Liver (tissue), 9 donors: ENCODE data around the gene LNX1. TPM values are rescaled to one million over a fixed set of nuclear protein-coding genes. Genes with fewer than 3 reads are reported as not detected.

ENCODE experiments used
- DNase-seq: peaks from one replicate; pipeline ENCODE4 v3.0.0-alpha.2; 2017; ENCODE audit warnings: low spot score
- H3K27ac ChIP-seq, 2 donors: one replicate each; pipeline ENCODE4 v1.7.0; 2013; ENCODE audit warnings: inconsistent platforms in 2 of 2, low read length in 2 of 2, control low read depth in 1 of 2, low read depth in 1 of 2, mild to moderate bottlenecking in 1 of 2
- H3K27me3 ChIP-seq, 4 donors: one replicate each; pipeline versions ENCODE4 v1.6.1 to v1.7.0; 2013; ENCODE audit warnings: low read length in 3 of 4, inconsistent platforms in 1 of 4, mild to moderate bottlenecking in 1 of 4, moderate library complexity in 1 of 4; ENCODE audit not compliant: control insufficient read depth in 4 of 4, insufficient read depth in 4 of 4
- H3K36me3 ChIP-seq, 4 donors: one replicate each; pipeline versions ENCODE4 v1.6.1 to v1.7.0; 2013; ENCODE audit warnings: low read length in 3 of 4, mild to moderate bottlenecking in 3 of 4, low read depth in 1 of 4, moderate library complexity in 1 of 4; ENCODE audit not compliant: control insufficient read depth in 4 of 4, insufficient read depth in 3 of 4
- H3K4me1 ChIP-seq, 4 donors: one replicate each; pipeline versions ENCODE4 v1.6.1 to v1.7.0; 2013; ENCODE audit warnings: low read length in 3 of 4, mild to moderate bottlenecking in 3 of 4, moderate library complexity in 1 of 4; ENCODE audit not compliant: control insufficient read depth in 4 of 4, insufficient read depth in 4 of 4
- H3K4me3 ChIP-seq, 3 donors: one replicate each; pipeline versions ENCODE4 v1.6.1 to v1.7.0; 2013; ENCODE audit warnings: low read length in 3 of 3, control low read depth in 1 of 3, low read depth in 1 of 3, mild to moderate bottlenecking in 1 of 3
- H3K9ac ChIP-seq, 2 donors: one replicate each; pipeline ENCODE4 v1.7.0; 2013; ENCODE audit warnings: low read length in 2 of 2, mild to moderate bottlenecking in 2 of 2, moderate library complexity in 2 of 2, control low read depth in 1 of 2, low read depth in 1 of 2
- H3K9me3 ChIP-seq, 4 donors: one replicate each; pipeline versions ENCODE4 v1.6.1 to v1.7.0; 2013; ENCODE audit warnings: low read length in 3 of 4; ENCODE audit not compliant: control insufficient read depth in 4 of 4
- CTCF ChIP-seq: fragments of 150-350 bp; IDR thresholded peaks from 2 replicates; pipeline ENCODE4 v1.5.1; 2017; ENCODE audit warnings: improper control_type of control experiment, low read depth, low read length; ENCODE audit not compliant: missing input control
- FOXA1 ChIP-seq: IDR thresholded peaks from 2 replicates; pipeline ENCODE4 v1.6.1; 2016; ENCODE audit warnings: antibody characterized with exemption
- GABPA ChIP-seq, 2 donors: IDR thresholded peaks in 1 of 2; conservative IDR thresholded peaks in 1 of 2; 2 replicates each; pipeline ENCODE4 v1.6.1; 2016; ENCODE audit warnings: antibody characterized with exemption in 2 of 2, mild to moderate bottlenecking in 1 of 2, moderate library complexity in 1 of 2
- HNF4A ChIP-seq, 2 donors: conservative IDR thresholded peaks; 2 replicates each; pipeline ENCODE4 v1.6.1; 2016; ENCODE audit warnings: antibody characterized with exemption in 2 of 2, mild to moderate bottlenecking in 2 of 2
- HNF4G ChIP-seq: IDR thresholded peaks from 2 replicates; pipeline ENCODE4 v1.6.1; 2016; ENCODE audit warnings: antibody characterized with exemption
- JUND ChIP-seq, 2 donors: IDR thresholded peaks; 2 replicates each; pipeline ENCODE4 v1.6.1; 2016; ENCODE audit warnings: antibody characterized with exemption in 2 of 2
- MAX ChIP-seq: IDR thresholded peaks from 2 replicates; pipeline ENCODE4 v1.6.1; 2016; ENCODE audit warnings: antibody characterized with exemption
- NR2F2 ChIP-seq: IDR thresholded peaks from 2 replicates; pipeline ENCODE4 v1.6.1; 2016; ENCODE audit warnings: antibody characterized with exemption
- RAD21 ChIP-seq, 2 donors: IDR thresholded peaks; 2 replicates each; pipeline ENCODE4 v1.6.1; 2016; ENCODE audit warnings: antibody characterized with exemption in 2 of 2, mild to moderate bottlenecking in 2 of 2
- RXRA ChIP-seq, 2 donors: IDR thresholded peaks; 2 replicates each; pipeline ENCODE4 v1.6.1; 2017 to 2018; ENCODE audit warnings: antibody characterized with exemption in 2 of 2, mild to moderate bottlenecking in 1 of 2
- TAF1 ChIP-seq: conservative IDR thresholded peaks from 2 replicates; pipeline ENCODE4 v1.6.1; 2016; ENCODE audit warnings: antibody characterized with exemption, mild to moderate bottlenecking
- YY1 ChIP-seq: IDR thresholded peaks from 2 replicates; pipeline ENCODE4 v1.6.1; 2016; ENCODE audit warnings: antibody characterized with exemption, mild to moderate bottlenecking
- WGBS: extraction: QIAGEN DNeasy Blood & Tissue Kit; methylation state at CpG from one replicate; pipeline ENCODE4 v1.1.7; 2013; 5-methylcytosine and 5-hydroxymethylcytosine counted together
- polyA plus RNA-seq, 2 donors: library from polyadenylated mRNA; stranded (reverse) in 1 of 2; unstranded in 1 of 2; fragments of 200-250 nt in 1 of 2; fragments of >200 nt in 1 of 2; fragmentation: Nextera tagmentation in 1 of 2; extraction: Ambion mirVana in 1 of 2; gene quantifications; one replicate each; pipeline versions ENCODE4 v1.2.1 to v1.2.3, GENCODE V29; 2013 to 2015
- total RNA-seq, 2 donors: library from RNA; depleted of rRNA; stranded (reverse); fragments of >200 nt; gene quantifications; one replicate each; pipeline ENCODE4 v1.2.3, GENCODE V29; 2014
- donor health status: healthy.
- donor health status: healthy.
- donor health status: healthy.
- donor health status: healthy.
- donor health status: healthy.

The LNX1 gene
- total and polyA plus RNA-seq, 4 donors = 1.5 to 3.4 (median 2.3) TPM

- Histone ChIP-seq H3K9me3 (no peaks in the 10 kb centered on the region), H3K27me3 (no peaks in the 10 kb centered on the region), H3K4me3 (no peak overlapping the region), H3K36me3 (no peaks in the 10 kb centered on the region), H3K9ac (no peak overlapping the region), H3K4me1 (peaks cover 0 to 6% (median 0%) of the 10 kb centered on the region in 4 donors), H3K27ac (no peak overlapping the region)
- no peak for DNase-seq
- WGBS = 90% methylated on average over 5 of the region's 5 CpGs
- TF ChIP-seq JUND (IDR thresholded peaks at IDR 0.05) (no peak), FOXA1 (no peak), NR2F2 (no peak), HNF4G (no peak), TAF1 (no peak), CTCF (no peak), RXRA (IDR thresholded peaks at IDR 0.05) (no peak)
Observed at GRCh38 chr4:53531585-53532224, 59.6 kb downstream of the LNX1 start.

GRCh38 chr4:53529025-53529424, 62.3 kb downstream of the LNX1 start:
- Histone ChIP-seq H3K4me3 (no peak overlapping the region), H3K27me3 (no peaks in the 10 kb centered on the region), H3K9ac (no peak overlapping the region), H3K27ac (no peak overlapping the region), H3K36me3 (no peaks in the 10 kb centered on the region), H3K9me3 (no peaks in the 10 kb centered on the region), H3K4me1 (peaks cover 0 to 3% (median 0%) of the 10 kb centered on the region in 4 donors)
- 93% methylated on average over 3 of the region's 3 CpGs for WGBS
- DNase-seq = no peak
- no peak for TF ChIP-seq GABPA (IDR thresholded peaks at IDR 0.05 in 1 of 2, conservative IDR thresholded peaks at IDR 0.05 in 1 of 2)
- TF ChIP-seq YY1 = no peak
- no peak for TF ChIP-seq MAX
- TF ChIP-seq HNF4G = no peak
- no peak for TF ChIP-seq RAD21 (IDR thresholded peaks at IDR 0.05)
- TF ChIP-seq TAF1 = no peak
- TF ChIP-seq JUND (IDR thresholded peaks at IDR 0.05) = no peak
- TF ChIP-seq FOXA1 = no peak
- no peak for TF ChIP-seq RXRA (IDR thresholded peaks at IDR 0.05)

GRCh38 chr4:53527930-53528329, 63.4 kb downstream of the LNX1 start:
- peaks cover 0 to 3% (median 2%) of the 10 kb centered on the region in 4 donors for H3K4me1 ChIP-seq
- H3K9ac ChIP-seq = no peak overlapping the region
- H3K4me3 ChIP-seq = no peak overlapping the region
- no peak overlapping the region for H3K27ac ChIP-seq
- no peaks in the 10 kb centered on the region for H3K36me3 ChIP-seq
- TF ChIP-seq FOXA1 = no peak
- no peak for TF ChIP-seq RXRA (IDR thresholded peaks at IDR 0.05)
- TF ChIP-seq HNF4A (conservative IDR thresholded peaks at IDR 0.05) = no peak
- TF ChIP-seq RAD21 (IDR thresholded peaks at IDR 0.05) = no peak
- no peak for TF ChIP-seq MAX
- no peak for DNase-seq
- H3K9me3 ChIP-seq = no peaks in the 10 kb centered on the region
- 58% methylated on average over 4 of the region's 4 CpGs for WGBS
- H3K27me3 ChIP-seq = no peaks in the 10 kb centered on the region
